HepG2 (cell line): ENCODE data around the gene CA10. TPM values are rescaled to one million over a fixed set of nuclear protein-coding genes. Genes with fewer than 3 reads are reported as not detected.

ENCODE experiments used
- ATAC-seq: fragments of 200-7000 bp; cut with Tn5 transposase; 3 replicates; pipeline ENCODE4 v1.9.1; 2020; ENCODE audit warnings: mild to moderate bottlenecking, moderate library complexity
- BruUV-seq: library from RNA; stranded (reverse); fragments of 400-500 nt; replicated peaks from 2 replicates; lab custom pipeline; 2021; lab: Mats Ljungman, UMichigan
- CTCF ChIA-PET: fragments of 300-600 bp; formaldehyde crosslinking; extraction: SDS; loops from one replicate; lab custom pipeline; 2021; ENCODE audit warnings: low total read pairs, inconsistent platforms, low intra/inter-chr PET ratio; lab: Yijun Ruan, JAX
- POLR2A ChIA-PET: fragments of 350-600 bp; sonication (Branson Sonifier 250); formaldehyde crosslinking; loops from one replicate; lab custom pipeline; 2020; ENCODE audit warnings: antibody characterized with exemption, inconsistent platforms; lab: Yijun Ruan, JAX
- DNase-seq: peaks from one replicate; pipeline ENCODE4 v3.0.0-alpha.2; 2015; ENCODE audit warnings: low spot score
- FAIRE-seq: peaks from 3 replicates; lab custom pipeline; 2011; peaks lifted over from hg19 to GRCh38; lab: Jason Lieb, UNC
- H2AFZ ChIP-seq: one replicate; pipeline ENCODE4 v1.6.1; 2011; ENCODE audit warnings: low read length, inconsistent platforms
- H3K27ac ChIP-seq: fragments of 300-600 bp; 3 replicates; pipeline ENCODE4 v1.8.0; 2011; ENCODE audit warnings: mixed run types, mild to moderate bottlenecking, mixed read lengths, low read length, inconsistent platforms; ENCODE audit not compliant: insufficient read depth; ENCODE audit errors: extremely low read length
- H3K27me3 ChIP-seq, 2 experiments: fragments of 200-600 bp in 1 of 2; 2 replicates in 1 of 2; 3 replicates in 1 of 2; pipeline versions ENCODE4 v1.6.0 to v1.8.0; 2011; ENCODE audit warnings: low read length in 2 of 2, mild to moderate bottlenecking in 2 of 2, moderate library complexity in 2 of 2, inconsistent platforms in 1 of 2; ENCODE audit not compliant: insufficient read depth in 2 of 2, control insufficient read depth in 1 of 2
- H3K36me3 ChIP-seq, 2 experiments: fragments of 200-600 bp in 1 of 2; replicated peaks in 1 of 2; 2 replicates in 1 of 2; 3 replicates in 1 of 2; pipeline versions ENCODE4 v1.5.1 to v1.8.0; 2011; ENCODE audit warnings: low read length in 2 of 2, inconsistent platforms in 1 of 2; ENCODE audit not compliant: insufficient read depth in 2 of 2, control insufficient read depth in 1 of 2
- H3K4me1 ChIP-seq: 2 replicates; pipeline ENCODE4 v1.5.1; 2012; ENCODE audit warnings: low read length, inconsistent platforms; ENCODE audit not compliant: insufficient read depth
- H3K4me2 ChIP-seq: 2 replicates; pipeline ENCODE4 v1.6.0; 2011; ENCODE audit warnings: low read depth, low read length, inconsistent platforms
- H3K4me3 ChIP-seq, 3 experiments: fragments of 200-600 bp in 1 of 3; sonication (generic), shearing (Covaris generic) in 1 of 3; replicated peaks in 1 of 3; 2 replicates each; pipeline ENCODE4 v1.5.1; 2011 to 2016; ENCODE audit warnings: low read length in 3 of 3, inconsistent platforms in 2 of 3, low read depth in 2 of 3, mild to moderate bottlenecking in 2 of 3, control low read depth in 1 of 3, mixed read lengths in 1 of 3; ENCODE audit not compliant: insufficient read depth in 1 of 3
- H3K79me2 ChIP-seq: one replicate; pipeline ENCODE4 v1.6.1; 2011; ENCODE audit warnings: low read length, inconsistent platforms; ENCODE audit not compliant: insufficient read depth
- H3K9ac ChIP-seq: 2 replicates; pipeline ENCODE4 v1.6.0; 2011; ENCODE audit warnings: mild to moderate bottlenecking, low read depth, low read length, inconsistent platforms; ENCODE audit not compliant: insufficient read depth
- H3K9me3 ChIP-seq: 2 replicates; pipeline ENCODE4 v1.5.1; 2012; ENCODE audit warnings: mild to moderate bottlenecking, low read length
- H4K20me1 ChIP-seq: 2 replicates; pipeline ENCODE4 v1.6.0; 2011; ENCODE audit warnings: inconsistent platforms, mild to moderate bottlenecking, low read length, moderate library complexity; ENCODE audit not compliant: insufficient read depth
- AKAP8 ChIP-seq: sonication (generic); formaldehyde crosslinking; IDR thresholded peaks from 2 replicates; pipeline ENCODE4 v1.5.1; 2020; ENCODE audit warnings: mild to moderate bottlenecking, missing genetic modification reagents
- FOXK2 ChIP-seq: fragments of 450-650 bp; IDR thresholded peaks from 2 replicates; pipeline ENCODE4 v1.6.1; 2016
- HNRNPK ChIP-seq: fragments of 200-400 bp; formaldehyde crosslinking; IDR thresholded peaks from 2 replicates; pipeline ENCODE4 v1.6.1; 2018; ENCODE audit warnings: low read length, low read depth, moderate library complexity, mild to moderate bottlenecking; ENCODE audit not compliant: poor library complexity, severe bottlenecking
- NR2F2 ChIP-seq: IDR thresholded peaks from 2 replicates; pipeline ENCODE4 v1.6.1; 2012; ENCODE audit warnings: low read depth, inconsistent platforms, borderline replicate concordance
- PCBP2 ChIP-seq: fragments of 200-400 bp; formaldehyde crosslinking; optimal IDR thresholded peaks from 2 replicates; pipeline ENCODE3; 2018; ENCODE audit warnings: low read length, low read depth; ENCODE audit not compliant: poor library complexity, severe bottlenecking
- RFX1 ChIP-seq: fragments of 450-650 bp; IDR thresholded peaks from 2 replicates; pipeline ENCODE4 v1.6.1; 2017
- ZKSCAN1 ChIP-seq: fragments of 150-350 bp; IDR thresholded peaks from 2 replicates; pipeline ENCODE4 v1.6.1; 2014; ENCODE audit warnings: low read length
- ZNF354B ChIP-seq: sonication (generic); formaldehyde crosslinking; IDR thresholded peaks from 2 replicates; pipeline ENCODE4 v1.8.0; 2022; ENCODE audit warnings: mild to moderate bottlenecking, missing genetic modification reagents
- ZNF678 ChIP-seq: sonication (generic); formaldehyde crosslinking; IDR thresholded peaks from 2 replicates; pipeline ENCODE4 v1.4.0; 2020; ENCODE audit warnings: mild to moderate bottlenecking, missing genetic modification reagents
- WGBS: methylation state at CpG from one replicate; pipeline ENCODE4 v1.1.6; 2017; ENCODE audit warnings: low lambda C conversion rate; 5-methylcytosine and 5-hydroxymethylcytosine counted together
- in situ Hi-C: cut with HindIII; loops from 2 replicates; pipeline ENCODE4 v1.10.0; 2017; ENCODE audit warnings: low pct_unique_long_range_greater_than_20kb; ENCODE audit not compliant: extremely low pct_ligation_motif_present
- intact Hi-C: fragments of 100-400 bp; cut with micrococcal nuclease; formaldehyde crosslinking; loops from one replicate; pipeline ENCODE4 v1.10.0; 2022; ENCODE audit not compliant: unreplicated experiment
- polyA plus RNA-seq, 8 experiments: library from polyadenylated mRNA; depleted of rRNA in 3 of 8; stranded (reverse) in 7 of 8; unstranded in 1 of 8; fragments of >200 nt; fragmentation: Illumina TruSeq in 4 of 8; extraction: Trizol in 4 of 8; gene quantifications; 2 replicates each; pipeline versions ENCODE4 v1.2.1 to v1.2.3, GENCODE V29; 2011 to 2016; ENCODE audit warnings: low read depth in 4 of 8, missing spikeins in 1 of 8, mixed read lengths in 1 of 8; ENCODE audit not compliant: insufficient read depth in 1 of 8
- total RNA-seq, 5 experiments: library from RNA; depleted of rRNA; stranded (reverse); fragments of >200 nt; fragmentation: Illumina TruSeq; extraction: Trizol; gene quantifications; 2 replicates each; pipeline ENCODE4 v1.2.3, GENCODE V29; 2016; ENCODE audit warnings: low read depth in 1 of 5
- TF ChIP-seq, protein P1 (sequence below): sonication (generic); formaldehyde crosslinking; IDR thresholded peaks from 2 replicates; pipeline ENCODE4 v1.4.0; 2020; ENCODE audit warnings: missing genetic modification reagents

CA10 gene
- total and polyA plus RNA-seq, 2 of the 13 experiments (the other 11 are each of a cell fraction or from before 2014, with no cell fraction given) = not detected

DNA sequence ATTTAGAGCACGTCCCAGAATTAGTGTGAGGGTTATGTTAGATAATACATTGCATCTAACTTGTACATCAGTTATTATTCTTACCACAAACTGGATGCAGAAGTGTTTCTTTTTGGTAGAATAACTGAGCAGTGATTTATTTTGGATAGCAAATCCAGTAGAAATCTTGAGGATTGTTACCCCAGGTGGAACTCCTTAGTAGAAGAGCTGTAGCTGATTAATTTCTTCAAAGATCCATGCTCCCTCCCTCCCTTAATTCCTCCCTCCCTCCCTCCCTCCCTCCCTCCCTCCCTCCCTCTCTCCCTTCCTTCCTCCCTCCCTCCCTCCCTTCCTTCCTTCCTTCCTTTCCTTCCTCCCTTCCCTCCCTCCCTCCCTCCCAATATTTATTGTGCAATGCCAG, 337.7 kb downstream of the CA10 start:
- no peaks in the 10 kb centered on the region for H4K20me1 ChIP-seq
- CTCF ChIA-PET = no interaction called here
- no peaks in the 10 kb centered on the region for H3K27me3 ChIP-seq
- H3K36me3 ChIP-seq = no peaks in the 10 kb centered on the region
- no peaks in the 10 kb centered on the region for H3K4me1 ChIP-seq
- H3K4me3 ChIP-seq = no peak overlapping the region
- H2AFZ ChIP-seq = no peak overlapping the region
- H3K9me3 ChIP-seq = no peaks in the 10 kb centered on the region
- intact Hi-C loops = no loop called here
- no peak for TF ChIP-seq RFX1
- peak; percentile 88 for TF ChIP-seq HNRNPK
- TF ChIP-seq PCBP2 = peak; percentile 91
- TF ChIP-seq, all 625 proteins: peak for 2
- in situ Hi-C loops = no loop called here
- H3K9ac ChIP-seq = no peak overlapping the region
- ATAC-seq (no peak), FAIRE-seq (no peak), DNase-seq (no peak)
- H3K79me2 ChIP-seq = no peaks in the 10 kb centered on the region
- no peak overlapping the region for H3K27ac ChIP-seq
- BruUV-seq = no TSS peak
- WGBS = 0% methylated on average over 1 of the region's 1 CpG
- POLR2A ChIA-PET = no interaction called here
- H3K4me2 ChIP-seq = no peak overlapping the region

DNA sequence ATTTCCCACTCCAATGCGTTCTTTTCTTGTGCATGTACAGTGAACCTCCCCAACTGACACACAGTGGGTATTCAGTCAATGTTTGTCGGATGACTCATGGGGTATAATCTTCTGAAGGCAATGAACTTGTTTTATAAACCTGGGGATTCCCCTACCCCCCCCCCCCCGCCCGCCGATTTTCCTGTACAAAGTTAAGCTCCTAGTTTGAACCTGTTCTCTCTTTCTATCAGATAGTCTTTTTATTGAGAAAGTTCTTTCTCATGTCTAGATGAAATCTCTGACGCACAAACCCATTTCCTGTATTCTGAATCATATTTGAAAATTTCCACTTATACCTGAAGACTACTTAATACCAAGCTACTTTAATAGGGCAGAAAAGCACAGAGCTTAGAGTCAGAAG, 338.3 kb downstream of the CA10 start:
- WGBS = 6% methylated on average over 6 of the region's 6 CpGs
- no peak overlapping the region for H3K4me3 ChIP-seq
- intact Hi-C loops (no loop called here), in situ Hi-C loops (no loop called here)
- H3K27me3 ChIP-seq = no peaks in the 10 kb centered on the region
- no peak overlapping the region for H3K27ac ChIP-seq
- H3K4me1 ChIP-seq = no peaks in the 10 kb centered on the region
- FAIRE-seq = no peak
- CTCF ChIA-PET = no interaction called here
- no peak overlapping the region for H3K4me2 ChIP-seq
- no peak for DNase-seq
- no peak overlapping the region for H2AFZ ChIP-seq
- H3K36me3 ChIP-seq = no peaks in the 10 kb centered on the region
- H3K9ac ChIP-seq = no peak overlapping the region
- no peaks in the 10 kb centered on the region for H3K79me2 ChIP-seq
- H4K20me1 ChIP-seq = no peaks in the 10 kb centered on the region
- POLR2A ChIA-PET = no interaction called here
- H3K9me3 ChIP-seq = no peaks in the 10 kb centered on the region
- no peak for ATAC-seq
- TF ChIP-seq AKAP8 (CRISPR knock-in tag) (no peak), NR2F2 (no peak), FOXK2 (no peak), ZKSCAN1 (0 out of 2 replicates have a peak, but pooled peaks have one; percentile 66), ZNF678 (CRISPR knock-in tag) (no peak), ZNF354B (CRISPR knock-in tag) (no peak)
- TF ChIP-seq, protein P1, sequence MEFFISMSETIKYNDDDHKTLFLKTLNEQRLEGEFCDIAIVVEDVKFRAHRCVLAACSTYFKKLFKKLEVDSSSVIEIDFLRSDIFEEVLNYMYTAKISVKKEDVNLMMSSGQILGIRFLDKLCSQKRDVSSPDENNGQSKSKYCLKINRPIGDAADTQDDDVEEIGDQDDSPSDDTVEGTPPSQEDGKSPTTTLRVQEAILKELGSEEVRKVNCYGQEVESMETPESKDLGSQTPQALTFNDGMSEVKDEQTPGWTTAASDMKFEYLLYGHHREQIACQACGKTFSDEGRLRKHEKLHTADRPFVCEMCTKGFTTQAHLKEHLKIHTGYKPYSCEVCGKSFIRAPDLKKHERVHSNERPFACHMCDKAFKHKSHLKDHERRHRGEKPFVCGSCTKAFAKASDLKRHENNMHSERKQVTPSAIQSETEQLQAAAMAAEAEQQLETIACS (CRISPR knock-in tag) = no peak
- BruUV-seq = no TSS peak
